Endothelial cell (in vitro differentiated cells): ENCODE measurements around the gene TCERG1L. TPM values are rescaled to one million over a fixed set of nuclear protein-coding genes. Genes with fewer than 3 reads are reported as not detected.

Experiments used
- DNase-seq: peaks from one replicate; pipeline ENCODE4 v3.0.0; 2021; ENCODE audit warnings: low spot score
- H3K27ac Mint-ChIP-seq: one replicate; pipeline ENCODE4 v1.8.0; 2021; ENCODE audit warnings: mixed read lengths, inconsistent platforms; ENCODE audit not compliant: unreplicated experiment
- H3K27me3 Mint-ChIP-seq: one replicate; pipeline ENCODE4 v1.8.0; 2021; ENCODE audit warnings: mild to moderate bottlenecking, moderate library complexity, mixed read lengths, inconsistent platforms; ENCODE audit not compliant: unreplicated experiment
- H3K36me3 Mint-ChIP-seq: one replicate; pipeline ENCODE4 v1.8.0; 2021; ENCODE audit warnings: mild to moderate bottlenecking, low read depth, mixed read lengths, inconsistent platforms; ENCODE audit not compliant: unreplicated experiment
- H3K4me1 Mint-ChIP-seq: one replicate; pipeline ENCODE4 v1.8.0; 2021; ENCODE audit warnings: mild to moderate bottlenecking, mixed read lengths, inconsistent platforms; ENCODE audit not compliant: unreplicated experiment
- H3K4me3 Mint-ChIP-seq: one replicate; pipeline ENCODE4 v1.8.0; 2021; ENCODE audit warnings: mild to moderate bottlenecking, mixed read lengths, inconsistent platforms; ENCODE audit not compliant: unreplicated experiment
- H3K9me3 Mint-ChIP-seq: one replicate; pipeline ENCODE4 v1.8.0; 2021; ENCODE audit warnings: mixed read lengths, inconsistent platforms; ENCODE audit not compliant: unreplicated experiment
- total RNA-seq: library from RNA; stranded (reverse); fragmentation: NEBNext Ultra II Directional; extraction: Animal tissue kit (Norgen Biotek cat#: 25700); gene quantifications from one replicate; pipeline ENCODE4 v1.2.1, GENCODE V29; 2021; ENCODE audit not compliant: unreplicated experiment
- TF ChIP-seq, protein P1 (sequence below): fragments of 200-600 bp; sonication (generic); IDR thresholded peaks from one replicate; pipeline ENCODE4 v1.5.0; 2021; ENCODE audit warnings: antibody characterized with exemption; ENCODE audit not compliant: unreplicated experiment

The TCERG1L gene
- total RNA-seq, 1 donor from 2014 or later = not detected

- Mint-ChIP-seq H3K4me1 (no peaks in the 10 kb centered on the region), H3K36me3 (peaks cover 14% of the 10 kb centered on the region), H3K4me3 (no peak overlapping the region), H3K27me3 (peaks cover 4% of the 10 kb centered on the region), H3K9me3 (peaks cover 41% of the 10 kb centered on the region), H3K27ac (no peak overlapping the region)
- TF ChIP-seq, protein P1, sequence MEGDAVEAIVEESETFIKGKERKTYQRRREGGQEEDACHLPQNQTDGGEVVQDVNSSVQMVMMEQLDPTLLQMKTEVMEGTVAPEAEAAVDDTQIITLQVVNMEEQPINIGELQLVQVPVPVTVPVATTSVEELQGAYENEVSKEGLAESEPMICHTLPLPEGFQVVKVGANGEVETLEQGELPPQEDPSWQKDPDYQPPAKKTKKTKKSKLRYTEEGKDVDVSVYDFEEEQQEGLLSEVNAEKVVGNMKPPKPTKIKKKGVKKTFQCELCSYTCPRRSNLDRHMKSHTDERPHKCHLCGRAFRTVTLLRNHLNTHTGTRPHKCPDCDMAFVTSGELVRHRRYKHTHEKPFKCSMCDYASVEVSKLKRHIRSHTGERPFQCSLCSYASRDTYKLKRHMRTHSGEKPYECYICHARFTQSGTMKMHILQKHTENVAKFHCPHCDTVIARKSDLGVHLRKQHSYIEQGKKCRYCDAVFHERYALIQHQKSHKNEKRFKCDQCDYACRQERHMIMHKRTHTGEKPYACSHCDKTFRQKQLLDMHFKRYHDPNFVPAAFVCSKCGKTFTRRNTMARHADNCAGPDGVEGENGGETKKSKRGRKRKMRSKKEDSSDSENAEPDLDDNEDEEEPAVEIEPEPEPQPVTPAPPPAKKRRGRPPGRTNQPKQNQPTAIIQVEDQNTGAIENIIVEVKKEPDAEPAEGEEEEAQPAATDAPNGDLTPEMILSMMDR = no peak
- no peak for DNase-seq
Observed at GRCh38 chr10:131243076-131243475, 68.4 kb downstream of the TCERG1L start.

- no peaks in the 10 kb centered on the region for H3K4me1 Mint-ChIP-seq
- TF ChIP-seq, protein P1 = no peak
- H3K36me3 Mint-ChIP-seq = peaks cover 14% of the 10 kb centered on the region
- no peak overlapping the region for H3K27ac Mint-ChIP-seq
- H3K9me3 Mint-ChIP-seq = peaks cover 49% of the 10 kb centered on the region
- H3K27me3 Mint-ChIP-seq = peaks cover 3% of the 10 kb centered on the region
- no peak overlapping the region for H3K4me3 Mint-ChIP-seq
- DNase-seq = no peak
Observed at GRCh38 chr10:131242007-131242406, 69.5 kb downstream of the TCERG1L start.

GRCh38 chr10:131240691-131241090 is 70.8 kb downstream of the TCERG1L start:
- Mint-ChIP-seq H3K9me3 (peaks cover 53% of the 10 kb centered on the region), H3K27ac (no peak overlapping the region), H3K27me3 (peaks cover 1% of the 10 kb centered on the region), H3K4me3 (no peak overlapping the region), H3K36me3 (peaks cover 18% of the 10 kb centered on the region), H3K4me1 (no peaks in the 10 kb centered on the region)
- TF ChIP-seq, protein P1 = no peak
- no peak for DNase-seq

DNA sequence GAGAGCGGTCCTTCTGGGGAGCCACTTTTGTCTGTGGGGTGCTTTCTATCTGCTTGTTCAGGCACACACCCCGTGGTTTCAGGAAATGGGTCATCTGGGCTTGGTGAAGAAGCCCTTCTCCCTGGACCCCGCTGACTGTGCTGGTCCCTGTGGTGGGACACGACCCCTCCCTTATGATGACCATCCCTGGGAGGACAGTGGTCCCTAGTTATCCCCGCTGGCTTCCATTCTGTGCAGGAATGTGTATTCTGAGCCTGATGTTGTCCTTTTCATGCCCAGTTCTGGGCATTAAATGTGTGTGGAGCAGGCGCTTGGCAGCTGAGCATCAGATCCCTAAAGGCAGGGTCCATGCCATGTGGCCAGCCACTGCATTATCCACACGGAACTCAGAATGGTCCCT is 71.6 kb downstream of the TCERG1L start:
- Mint-ChIP-seq H3K4me1 (no peaks in the 10 kb centered on the region), H3K9me3 (peaks cover 53% of the 10 kb centered on the region), H3K4me3 (no peak overlapping the region), H3K36me3 (peaks cover 18% of the 10 kb centered on the region), H3K27ac (no peak overlapping the region), H3K27me3 (peaks cover 1% of the 10 kb centered on the region)
- TF ChIP-seq, protein P1 = no peak
- no peak for DNase-seq

DNA sequence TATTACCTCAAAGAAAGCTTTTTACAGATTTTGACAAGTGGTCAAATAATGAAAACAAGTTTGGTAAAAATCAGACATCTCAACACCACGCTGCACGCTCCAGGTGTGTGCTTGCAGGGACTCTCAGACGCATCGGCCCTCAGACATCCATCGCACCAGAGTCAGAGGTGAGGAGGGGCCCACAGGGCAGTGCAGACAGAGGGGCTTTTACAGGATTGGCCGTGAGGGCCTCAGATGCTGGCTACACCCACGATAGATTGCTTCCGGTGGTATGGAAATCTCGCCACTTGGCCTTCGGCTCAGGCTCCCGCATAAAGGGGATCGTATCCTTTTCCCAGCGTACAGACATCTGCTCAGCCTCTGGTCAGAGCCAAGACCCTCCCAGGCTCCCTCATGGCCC is 72.1 kb downstream of the TCERG1L start:
- Mint-ChIP-seq H3K4me3 (no peak overlapping the region), H3K27me3 (peaks cover 1% of the 10 kb centered on the region), H3K36me3 (peaks cover 18% of the 10 kb centered on the region), H3K27ac (no peak overlapping the region), H3K4me1 (no peaks in the 10 kb centered on the region), H3K9me3 (peaks cover 53% of the 10 kb centered on the region)
- DNase-seq = no peak
- TF ChIP-seq, protein P1 = no peak
